HG02623 (cell line): Measurements from ENCODE around the gene LRGUK.

Source experiments
- ATAC-seq: cut with Tn5 transposase; IDR thresholded peaks from one replicate; pipeline ENCODE4 v1.9.1; 2021; ENCODE audit warnings: moderate library complexity; ENCODE audit not compliant: unreplicated experiment

The LRGUK gene

GRCh38 chr7:134182078-134182477 lies 54.9 kb downstream of the LRGUK start:
- ATAC-seq, result no peak

- no peak for ATAC-seq
Measured at GRCh38 chr7:134184767-134185166, 57.6 kb downstream of the LRGUK start.

GRCh38 chr7:134186027-134186426 lies 58.9 kb downstream of the LRGUK start:
- ATAC-seq, result no peak

GRCh38 chr7:134186801-134187200 lies 59.7 kb downstream of the LRGUK start:
- ATAC-seq, result no peak

- ATAC-seq, result no peak
Measured at GRCh38 chr7:134187893-134188292, 60.8 kb downstream of the LRGUK start.

- ATAC-seq, result no peak
Measured at GRCh38 chr7:134188311-134188710, 61.2 kb downstream of the LRGUK start.

- no peak for ATAC-seq
Measured at GRCh38 chr7:134189559-134189958, 62.4 kb downstream of the LRGUK start.

- ATAC-seq, result no peak
Measured at GRCh38 chr7:134191876-134192275, 64.7 kb downstream of the LRGUK start.

- no peak for ATAC-seq
Measured at GRCh38 chr7:134193240-134193639, 66.1 kb downstream of the LRGUK start.

GRCh38 chr7:134195252-134195651 lies 68.1 kb downstream of the LRGUK start:
- no peak for ATAC-seq

- no peak for ATAC-seq
Measured at GRCh38 chr7:134196439-134196838, 69.3 kb downstream of the LRGUK start.

- no peak for ATAC-seq
Measured at GRCh38 chr7:134197345-134197744, 70.2 kb downstream of the LRGUK start.

- no peak for ATAC-seq
Measured at GRCh38 chr7:134200970-134201369, 73.8 kb downstream of the LRGUK start.

- no peak for ATAC-seq
Measured at GRCh38 chr7:134201569-134202261, 74.6 kb downstream of the LRGUK start.

GRCh38 chr7:134203186-134203889 lies 76.2 kb downstream of the LRGUK start:
- ATAC-seq, result no peak

- no peak for ATAC-seq
Measured at GRCh38 chr7:134209322-134210015, 82.3 kb downstream of the LRGUK start.

- ATAC-seq, result no peak
Measured at GRCh38 chr7:134210227-134210626, 83.1 kb downstream of the LRGUK start.

- ATAC-seq, result no peak
Measured at GRCh38 chr7:134210976-134211663, 84.0 kb downstream of the LRGUK start.

GRCh38 chr7:134211817-134212216 lies 84.7 kb downstream of the LRGUK start:
- no peak for ATAC-seq

- ATAC-seq, result no peak
Measured at GRCh38 chr7:134212576-134213546, 85.7 kb downstream of the LRGUK start.
